HL-60 (cell line): ENCODE results near the gene SLC9A7.

ENCODE experiments used
- DNase-seq, 2 experiments: peaks; one replicate each; pipeline ENCODE4 v3.0.0-alpha.2; 2010 to 2020; ENCODE audit warnings: low read depth in 1 of 2, low spot score in 1 of 2
- H3K27ac ChIP-seq: fragments of 250-450 bp; sonication (Bioruptor Pico); replicated peaks from 2 replicates; pipeline ENCODE4 v1.5.1; 2020; ENCODE audit warnings: mild to moderate bottlenecking, moderate library complexity
- H3K27me3 ChIP-seq: fragments of 250-450 bp; sonication (Bioruptor Pico); 2 replicates; pipeline ENCODE4 v1.5.1; 2021; ENCODE audit warnings: mild to moderate bottlenecking, moderate library complexity; ENCODE audit not compliant: insufficient read depth, poor library complexity, severe bottlenecking
- H3K4me3 ChIP-seq: replicated peaks from 2 replicates; pipeline ENCODE4 v1.5.1; 2011; ENCODE audit warnings: mild to moderate bottlenecking, control low read depth, low read length; ENCODE audit not compliant: insufficient read depth
- CTCF ChIP-seq: IDR thresholded peaks from one replicate; pipeline ENCODE4 v1.5.1; 2011; ENCODE audit warnings: low read length, control low read depth, inconsistent platforms; ENCODE audit not compliant: insufficient read depth
- GABPA ChIP-seq: IDR thresholded peaks from 2 replicates; pipeline ENCODE4 v1.6.1; 2012; ENCODE audit warnings: low read depth
- POLR2AphosphoS5 ChIP-seq: IDR thresholded peaks from 2 replicates; pipeline ENCODE4 v1.6.1; 2012; ENCODE audit warnings: low read depth
- SPI1 ChIP-seq: IDR thresholded peaks from 2 replicates; pipeline ENCODE4 v1.6.1; 2012; ENCODE audit warnings: low read depth, mild to moderate bottlenecking, borderline replicate concordance
- TF ChIP-seq, protein P1 (sequence below): IDR thresholded peaks from 2 replicates; pipeline ENCODE4 v1.6.1; 2012; ENCODE audit warnings: low read depth; ENCODE audit not compliant: insufficient replicate concordance

Gene SLC9A7

GRCh38 chrX:46571423-46572339 lies 187.2 kb downstream of the SLC9A7 start:
- Histone ChIP-seq H3K27ac (no peak overlapping the region), H3K4me3 (no peak overlapping the region), H3K27me3 (no peaks in the 10 kb centered on the region)
- DNase-seq = no peak
- no peak for TF ChIP-seq SPI1
- no peak for TF ChIP-seq GABPA
- TF ChIP-seq, protein P1, sequence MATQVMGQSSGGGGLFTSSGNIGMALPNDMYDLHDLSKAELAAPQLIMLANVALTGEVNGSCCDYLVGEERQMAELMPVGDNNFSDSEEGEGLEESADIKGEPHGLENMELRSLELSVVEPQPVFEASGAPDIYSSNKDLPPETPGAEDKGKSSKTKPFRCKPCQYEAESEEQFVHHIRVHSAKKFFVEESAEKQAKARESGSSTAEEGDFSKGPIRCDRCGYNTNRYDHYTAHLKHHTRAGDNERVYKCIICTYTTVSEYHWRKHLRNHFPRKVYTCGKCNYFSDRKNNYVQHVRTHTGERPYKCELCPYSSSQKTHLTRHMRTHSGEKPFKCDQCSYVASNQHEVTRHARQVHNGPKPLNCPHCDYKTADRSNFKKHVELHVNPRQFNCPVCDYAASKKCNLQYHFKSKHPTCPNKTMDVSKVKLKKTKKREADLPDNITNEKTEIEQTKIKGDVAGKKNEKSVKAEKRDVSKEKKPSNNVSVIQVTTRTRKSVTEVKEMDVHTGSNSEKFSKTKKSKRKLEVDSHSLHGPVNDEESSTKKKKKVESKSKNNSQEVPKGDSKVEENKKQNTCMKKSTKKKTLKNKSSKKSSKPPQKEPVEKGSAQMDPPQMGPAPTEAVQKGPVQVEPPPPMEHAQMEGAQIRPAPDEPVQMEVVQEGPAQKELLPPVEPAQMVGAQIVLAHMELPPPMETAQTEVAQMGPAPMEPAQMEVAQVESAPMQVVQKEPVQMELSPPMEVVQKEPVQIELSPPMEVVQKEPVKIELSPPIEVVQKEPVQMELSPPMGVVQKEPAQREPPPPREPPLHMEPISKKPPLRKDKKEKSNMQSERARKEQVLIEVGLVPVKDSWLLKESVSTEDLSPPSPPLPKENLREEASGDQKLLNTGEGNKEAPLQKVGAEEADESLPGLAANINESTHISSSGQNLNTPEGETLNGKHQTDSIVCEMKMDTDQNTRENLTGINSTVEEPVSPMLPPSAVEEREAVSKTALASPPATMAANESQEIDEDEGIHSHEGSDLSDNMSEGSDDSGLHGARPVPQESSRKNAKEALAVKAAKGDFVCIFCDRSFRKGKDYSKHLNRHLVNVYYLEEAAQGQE = no peak
- TF ChIP-seq CTCF = no peak
- TF ChIP-seq POLR2AphosphoS5 = no peak

- Histone ChIP-seq H3K27ac (no peak overlapping the region), H3K4me3 (no peak overlapping the region), H3K27me3 (no peaks in the 10 kb centered on the region)
- no peak for DNase-seq
- no peak for TF ChIP-seq CTCF
These were observed 189.3 kb downstream of the SLC9A7 start for GRCh38 chrX:46569621-46570020.

DNA sequence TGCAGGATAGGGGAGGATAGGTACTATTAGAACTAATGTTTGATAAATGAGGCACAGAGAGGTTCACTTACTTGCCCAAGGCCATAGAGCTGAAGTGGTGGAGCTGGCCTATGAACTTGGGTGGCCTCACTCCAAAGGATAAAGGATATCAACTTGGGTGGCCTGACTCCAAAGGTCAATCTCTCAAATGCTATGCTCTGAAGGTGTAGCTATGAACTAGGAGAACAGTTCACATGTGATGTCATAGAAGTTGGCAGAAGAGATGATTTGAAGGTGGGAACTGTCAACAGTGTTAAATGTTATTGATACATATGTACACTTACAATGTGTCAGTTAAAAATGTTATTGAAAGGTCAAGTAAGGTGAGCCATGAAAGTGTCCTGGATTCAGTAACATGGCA lies 191.5 kb downstream of the SLC9A7 start:
- no peak overlapping the region for H3K4me3 ChIP-seq
- H3K27ac ChIP-seq = no peak overlapping the region
- no peak for TF ChIP-seq POLR2AphosphoS5
- no peak for TF ChIP-seq CTCF
- no peak for TF ChIP-seq GABPA
- TF ChIP-seq, protein P1 = no peak
- TF ChIP-seq SPI1 = no peak
- no peaks in the 10 kb centered on the region for H3K27me3 ChIP-seq
- DNase-seq = no peak
